A673 (cell line): Measurements from ENCODE around the gene KLRF2.

Experiments
- EZH2 ChIP-seq: fragments of 200-600 bp; sonication (generic); IDR thresholded peaks from 2 replicates; pipeline ENCODE4 v1.6.1; 2017; ENCODE audit warnings: borderline replicate concordance, low read depth, mild to moderate bottlenecking, mixed read lengths, antibody characterized with exemption, low read length; ENCODE audit not compliant: poor library complexity, severe bottlenecking
- TF ChIP-seq, protein P1 (sequence below): fragments of 300-800, 200-600 bp; sonication (generic); conservative IDR thresholded peaks from 2 replicates; pipeline ENCODE4 v1.5.1; 2017; ENCODE audit warnings: low read depth, mild to moderate bottlenecking, antibody characterized with exemption, low read length, moderate library complexity, mixed read lengths

DNA sequence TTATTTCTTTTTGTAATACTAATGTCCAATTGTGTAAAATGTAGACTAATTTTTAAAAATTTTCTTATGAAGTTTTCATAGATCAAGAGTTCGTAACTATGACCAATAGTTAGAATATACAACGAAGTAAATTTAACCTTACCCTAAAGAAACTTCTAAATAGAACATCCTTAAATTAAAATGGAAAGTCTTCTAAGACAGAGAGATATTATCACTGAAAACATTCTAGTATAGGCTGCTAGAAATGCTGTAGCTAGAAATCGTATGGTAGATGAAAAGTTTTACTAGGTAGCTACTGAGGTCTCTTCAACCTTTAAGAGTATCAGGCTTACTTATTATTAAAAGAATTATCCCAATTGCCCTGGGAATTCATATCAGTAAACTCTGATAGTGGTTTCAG, 50.0 kb downstream of the KLRF2 start:
- TF ChIP-seq, protein P1, sequence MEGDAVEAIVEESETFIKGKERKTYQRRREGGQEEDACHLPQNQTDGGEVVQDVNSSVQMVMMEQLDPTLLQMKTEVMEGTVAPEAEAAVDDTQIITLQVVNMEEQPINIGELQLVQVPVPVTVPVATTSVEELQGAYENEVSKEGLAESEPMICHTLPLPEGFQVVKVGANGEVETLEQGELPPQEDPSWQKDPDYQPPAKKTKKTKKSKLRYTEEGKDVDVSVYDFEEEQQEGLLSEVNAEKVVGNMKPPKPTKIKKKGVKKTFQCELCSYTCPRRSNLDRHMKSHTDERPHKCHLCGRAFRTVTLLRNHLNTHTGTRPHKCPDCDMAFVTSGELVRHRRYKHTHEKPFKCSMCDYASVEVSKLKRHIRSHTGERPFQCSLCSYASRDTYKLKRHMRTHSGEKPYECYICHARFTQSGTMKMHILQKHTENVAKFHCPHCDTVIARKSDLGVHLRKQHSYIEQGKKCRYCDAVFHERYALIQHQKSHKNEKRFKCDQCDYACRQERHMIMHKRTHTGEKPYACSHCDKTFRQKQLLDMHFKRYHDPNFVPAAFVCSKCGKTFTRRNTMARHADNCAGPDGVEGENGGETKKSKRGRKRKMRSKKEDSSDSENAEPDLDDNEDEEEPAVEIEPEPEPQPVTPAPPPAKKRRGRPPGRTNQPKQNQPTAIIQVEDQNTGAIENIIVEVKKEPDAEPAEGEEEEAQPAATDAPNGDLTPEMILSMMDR, result no peak
- no peak for TF ChIP-seq EZH2
